Measurements from ENCODE around the gene CFAP99.

The CFAP99 gene

DNA sequence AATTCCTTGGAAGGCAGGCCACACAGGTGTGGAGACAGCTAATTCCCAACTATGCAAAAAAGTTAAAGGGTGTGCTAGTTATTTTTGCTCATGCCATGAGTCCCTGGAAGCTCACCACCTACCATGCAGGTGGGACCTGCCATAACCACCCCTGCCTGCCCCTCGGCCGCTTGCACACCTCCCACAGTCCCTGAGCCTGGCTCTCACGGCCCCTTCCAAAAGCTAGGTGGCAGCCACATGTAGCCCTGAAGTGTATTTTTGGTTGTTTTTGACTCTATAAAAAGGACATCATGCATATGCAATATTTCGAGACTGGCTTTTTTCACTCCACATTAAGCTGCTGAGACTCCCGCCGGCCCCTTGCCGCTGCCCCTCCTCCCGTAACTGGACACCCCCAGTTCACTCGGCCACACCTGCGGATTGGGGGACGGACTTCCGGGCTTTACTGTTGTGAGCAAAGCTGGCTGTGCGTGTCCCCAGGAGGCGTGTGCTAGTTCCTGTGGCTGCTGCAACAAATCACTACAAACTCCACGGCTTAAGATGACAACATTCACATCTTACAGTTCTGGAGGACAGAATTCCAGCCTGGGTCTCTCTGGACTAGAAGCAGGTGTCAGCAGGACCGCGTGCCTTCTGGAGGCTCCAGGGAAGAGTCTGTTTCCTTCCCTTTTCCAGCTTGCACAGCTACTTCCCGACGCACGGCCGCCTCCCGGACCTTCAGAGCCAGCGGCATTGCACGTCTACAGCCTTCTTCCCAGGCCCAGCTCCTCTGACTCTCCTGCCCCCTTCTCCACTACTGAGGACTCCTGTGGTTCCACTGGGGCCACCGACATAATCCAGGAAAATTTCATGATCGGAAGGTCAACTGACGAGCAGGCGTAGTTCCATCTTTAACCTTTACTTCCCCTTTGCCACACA, 25.1 kb upstream of the CFAP99 start:
- TF ChIP-seq, protein P1, sequence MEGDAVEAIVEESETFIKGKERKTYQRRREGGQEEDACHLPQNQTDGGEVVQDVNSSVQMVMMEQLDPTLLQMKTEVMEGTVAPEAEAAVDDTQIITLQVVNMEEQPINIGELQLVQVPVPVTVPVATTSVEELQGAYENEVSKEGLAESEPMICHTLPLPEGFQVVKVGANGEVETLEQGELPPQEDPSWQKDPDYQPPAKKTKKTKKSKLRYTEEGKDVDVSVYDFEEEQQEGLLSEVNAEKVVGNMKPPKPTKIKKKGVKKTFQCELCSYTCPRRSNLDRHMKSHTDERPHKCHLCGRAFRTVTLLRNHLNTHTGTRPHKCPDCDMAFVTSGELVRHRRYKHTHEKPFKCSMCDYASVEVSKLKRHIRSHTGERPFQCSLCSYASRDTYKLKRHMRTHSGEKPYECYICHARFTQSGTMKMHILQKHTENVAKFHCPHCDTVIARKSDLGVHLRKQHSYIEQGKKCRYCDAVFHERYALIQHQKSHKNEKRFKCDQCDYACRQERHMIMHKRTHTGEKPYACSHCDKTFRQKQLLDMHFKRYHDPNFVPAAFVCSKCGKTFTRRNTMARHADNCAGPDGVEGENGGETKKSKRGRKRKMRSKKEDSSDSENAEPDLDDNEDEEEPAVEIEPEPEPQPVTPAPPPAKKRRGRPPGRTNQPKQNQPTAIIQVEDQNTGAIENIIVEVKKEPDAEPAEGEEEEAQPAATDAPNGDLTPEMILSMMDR (IDR thresholded peaks at IDR 0.05; ENCODE audit: extremely low read depth, missing control alignments), result no peak
- peak; percentile 73 for DNase-seq (ENCODE audit: low spot score)

DNA sequence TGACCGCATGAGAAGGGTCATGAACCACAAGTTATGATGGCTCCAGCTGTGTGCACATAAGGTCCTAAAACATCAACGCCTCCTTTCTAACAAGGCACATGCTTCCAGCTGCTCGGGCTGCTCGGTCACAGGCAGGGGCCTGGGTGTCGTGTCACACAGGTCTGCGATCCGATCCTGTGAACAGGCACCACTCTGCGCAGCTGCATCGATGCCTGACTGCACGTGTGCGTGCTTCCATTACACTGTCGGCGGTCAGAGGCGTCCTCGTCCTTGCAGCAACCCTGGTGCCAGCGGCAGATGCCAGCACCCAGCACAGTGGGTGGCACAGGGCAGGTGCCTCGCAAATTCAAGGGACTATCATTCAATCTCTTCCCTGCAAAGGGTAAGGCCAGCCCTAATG, 24.2 kb upstream of the CFAP99 start:
- TF ChIP-seq, protein P1 (IDR thresholded peaks at IDR 0.05; ENCODE audit: extremely low read depth, missing control alignments), result no peak
- DNase-seq (ENCODE audit: low spot score), result no peak

DNA sequence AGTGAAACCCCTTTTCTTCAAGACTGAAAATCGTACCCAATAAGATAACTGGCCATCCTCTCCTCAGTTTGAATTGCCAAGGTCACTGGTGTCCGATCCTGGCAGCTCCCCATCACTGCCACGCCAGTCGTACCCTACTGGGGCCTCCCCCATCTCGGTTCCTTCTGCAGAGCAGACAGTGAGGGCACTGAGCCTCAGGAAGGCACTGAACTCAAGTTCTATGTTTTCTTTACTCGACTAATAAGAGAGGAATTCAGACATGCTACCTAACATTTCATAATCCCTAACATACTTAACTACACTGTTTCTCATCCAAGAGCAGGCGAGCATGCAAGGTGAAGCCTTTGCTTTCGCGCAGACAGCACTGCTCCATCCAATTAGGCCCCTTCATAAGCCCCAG, 23.7 kb upstream of the CFAP99 start:
- no peak for DNase-seq (ENCODE audit: low spot score)
- TF ChIP-seq, protein P1 (IDR thresholded peaks at IDR 0.05; ENCODE audit: extremely low read depth, missing control alignments), result no peak

DNA sequence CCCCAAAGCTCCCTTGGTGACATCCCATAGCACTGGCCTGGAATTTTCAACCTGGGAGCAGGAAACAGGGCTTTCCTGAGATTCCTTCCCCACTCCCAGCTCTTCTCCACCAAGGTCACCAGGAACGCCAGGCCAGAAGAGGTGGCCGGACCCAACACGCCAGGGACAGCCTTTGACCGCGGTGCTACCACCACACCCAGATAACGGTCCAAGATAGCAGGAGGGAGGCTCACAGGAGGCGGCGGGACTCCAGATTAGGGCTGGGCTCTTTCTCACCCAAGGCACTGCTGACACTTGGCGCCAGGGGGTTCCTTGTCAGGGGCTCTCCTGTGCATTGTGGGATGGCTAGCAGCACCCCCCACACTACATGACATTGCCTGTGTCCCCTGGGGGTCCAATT, 23.2 kb upstream of the CFAP99 start:
- no peak for DNase-seq (ENCODE audit: low spot score)
- TF ChIP-seq, protein P1 (IDR thresholded peaks at IDR 0.05; ENCODE audit: extremely low read depth, missing control alignments), result no peak

DNA sequence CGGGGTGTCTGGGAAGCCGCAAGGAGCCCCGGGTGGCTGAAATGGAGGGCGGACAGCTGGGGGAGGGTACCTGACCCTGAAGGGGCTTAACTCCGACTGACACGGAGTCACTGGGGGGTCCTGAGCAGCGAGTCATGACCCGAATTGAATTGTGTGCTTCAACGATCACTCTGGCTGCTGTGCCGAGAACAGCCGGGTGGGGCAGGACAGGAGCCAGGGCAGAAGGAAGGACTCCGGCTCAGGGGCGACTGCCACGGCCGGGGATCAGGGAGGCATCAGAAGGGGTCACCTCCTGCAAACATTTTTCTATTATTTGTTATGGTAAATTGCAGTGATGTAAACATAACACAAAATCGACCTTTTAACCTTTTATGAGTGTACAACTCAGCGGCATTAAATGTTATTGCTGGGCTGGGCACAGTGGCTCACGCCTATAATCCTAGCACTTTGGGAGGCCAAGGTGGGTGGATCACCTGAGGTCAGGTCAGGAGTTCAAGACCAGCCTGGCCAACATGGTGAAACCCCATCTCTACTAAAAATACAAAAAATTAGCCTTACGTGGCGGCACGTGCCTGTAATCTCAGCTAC, 21.9 kb upstream of the CFAP99 start:
- TF ChIP-seq, protein P1 (IDR thresholded peaks at IDR 0.05; ENCODE audit: extremely low read depth, missing control alignments), result no peak
- no peak for DNase-seq (ENCODE audit: low spot score)

DNA sequence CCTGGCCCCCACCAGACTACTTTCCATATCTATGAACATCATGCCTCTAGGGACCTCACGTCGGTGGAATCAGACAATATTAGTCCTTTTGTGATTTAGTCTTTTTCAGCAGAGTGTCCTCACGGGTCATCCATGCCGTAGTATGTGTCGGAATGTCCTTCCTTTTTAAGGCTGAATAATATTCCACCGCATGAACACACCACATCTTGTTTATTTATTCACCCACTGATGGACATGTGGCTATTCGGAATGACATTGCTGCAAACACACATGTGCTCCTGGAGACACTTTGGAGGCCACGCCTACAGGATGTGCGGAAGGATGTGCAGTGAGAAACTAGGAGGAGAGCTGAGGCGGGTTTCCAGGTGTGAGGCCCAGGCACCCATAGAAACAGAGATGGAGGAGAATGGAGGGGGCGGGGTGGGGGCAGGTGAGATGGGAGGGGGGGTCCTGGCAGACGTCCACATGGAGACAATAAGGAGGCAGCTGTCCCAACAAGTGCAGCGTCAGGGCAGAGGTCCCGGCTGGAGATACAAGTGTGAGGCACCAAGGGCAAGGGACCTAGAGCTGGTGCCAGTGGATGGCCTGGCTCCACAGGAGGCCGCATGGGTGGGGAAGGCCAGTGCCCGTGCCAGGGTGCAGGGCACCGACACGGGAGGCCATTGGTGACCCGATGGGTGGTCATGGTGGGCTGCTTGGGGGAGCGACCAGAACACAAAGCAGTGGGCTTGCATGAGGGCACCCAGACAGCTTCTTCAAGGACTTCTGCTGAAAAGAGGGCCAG, 21.0 kb upstream of the CFAP99 start:
- TF ChIP-seq, protein P1 (IDR thresholded peaks at IDR 0.05; ENCODE audit: extremely low read depth, missing control alignments), result no peak
- DNase-seq (ENCODE audit: low spot score), result no peak

DNA sequence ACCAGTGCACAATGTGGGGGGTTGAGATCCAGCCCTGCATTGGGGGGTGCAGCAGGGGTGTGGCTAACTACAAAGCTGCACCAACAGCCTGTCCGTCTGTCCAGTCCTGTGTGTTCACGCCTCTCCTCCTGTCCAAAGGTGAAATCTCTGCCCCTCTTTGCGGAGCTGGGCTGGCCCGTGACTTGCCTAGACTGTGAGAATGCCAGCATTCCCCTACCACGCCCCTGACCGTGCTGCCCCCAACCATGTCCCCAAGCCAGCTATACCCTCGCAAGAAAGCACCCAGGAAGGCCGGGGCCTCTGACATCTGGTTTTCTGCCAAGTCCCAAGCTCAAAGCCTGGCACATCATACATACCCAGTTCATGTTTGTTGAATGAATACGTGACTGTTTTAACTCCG, 19.5 kb upstream of the CFAP99 start:
- TF ChIP-seq, protein P1 (IDR thresholded peaks at IDR 0.05; ENCODE audit: extremely low read depth, missing control alignments), result no peak
- no peak for DNase-seq (ENCODE audit: low spot score)

All from GM20000 (cell line).